Measurements from ENCODE around the gene PKDCC. TPM values are rescaled to one million over a fixed set of nuclear protein-coding genes. Genes with fewer than 3 reads are reported as not detected.

PKDCC gene
- total RNA-seq, 1 experiment from 2014 or later = 7.3 TPM

- DNase-seq (ENCODE audit: low read depth) = no peak
Measured at GRCh38 chr2:42105330-42106256, 57.8 kb downstream of the PKDCC start.

GRCh38 chr2:42106257-42106816 lies 58.5 kb downstream of the PKDCC start:
- DNase-seq (ENCODE audit: low read depth) = no peak

- DNase-seq (ENCODE audit: low read depth) = no peak
Measured at GRCh38 chr2:42107249-42108042, 59.6 kb downstream of the PKDCC start.

Other genes starting within 250 kb of the PKDCC start
- gene EML4, start 121.3 kb downstream of the PKDCC start, total RNA-seq (2014; rRNA removed; shearing (Covaris generic)) = 35.2 and 36.1 TPM in 2 replicates

All from Daoy (cell line).